Stomach (tissue), 4 donors: ENCODE results near the gene PPP1R1B.

ENCODE experiments used
- EP300 ChIP-seq: sonication (generic); formaldehyde crosslinking; IDR thresholded peaks from one replicate; pipeline ENCODE4 v1.6.1; 2017; ENCODE audit warnings: antibody characterized with exemption
- TF ChIP-seq, protein P1 (sequence below), 7 experiments: fragments of 450-650 bp in 4 of 7; fragments of 200-600 bp in 3 of 7; sonication (generic) in 3 of 7; IDR thresholded peaks; one replicate each; pipeline ENCODE4 v1.5.1; 2016 to 2019; ENCODE audit warnings: antibody characterized with exemption in 7 of 7, control low read depth in 2 of 7, mild to moderate bottlenecking in 1 of 7

DNA sequence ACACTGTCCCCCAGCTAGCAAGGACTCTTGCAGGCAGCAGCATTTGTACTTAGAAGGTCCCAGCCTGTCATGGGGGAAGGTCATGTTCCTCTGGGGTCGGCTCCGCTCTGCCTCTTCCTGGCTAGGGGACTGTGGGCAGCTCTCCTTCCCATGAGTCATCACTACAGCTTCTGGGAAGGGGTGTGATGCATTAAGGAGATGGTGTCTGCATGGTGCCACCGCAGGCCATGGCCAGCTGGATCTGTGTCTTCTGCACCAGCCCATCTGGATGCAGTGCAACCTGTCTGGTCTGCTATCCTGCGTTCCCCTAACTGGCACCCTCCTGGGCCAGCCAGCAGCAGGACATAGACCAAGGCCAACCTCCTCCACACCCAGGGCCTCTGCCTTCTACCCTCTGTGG, 16.5 kb downstream of the PPP1R1B start:
- TF ChIP-seq, protein P1, sequence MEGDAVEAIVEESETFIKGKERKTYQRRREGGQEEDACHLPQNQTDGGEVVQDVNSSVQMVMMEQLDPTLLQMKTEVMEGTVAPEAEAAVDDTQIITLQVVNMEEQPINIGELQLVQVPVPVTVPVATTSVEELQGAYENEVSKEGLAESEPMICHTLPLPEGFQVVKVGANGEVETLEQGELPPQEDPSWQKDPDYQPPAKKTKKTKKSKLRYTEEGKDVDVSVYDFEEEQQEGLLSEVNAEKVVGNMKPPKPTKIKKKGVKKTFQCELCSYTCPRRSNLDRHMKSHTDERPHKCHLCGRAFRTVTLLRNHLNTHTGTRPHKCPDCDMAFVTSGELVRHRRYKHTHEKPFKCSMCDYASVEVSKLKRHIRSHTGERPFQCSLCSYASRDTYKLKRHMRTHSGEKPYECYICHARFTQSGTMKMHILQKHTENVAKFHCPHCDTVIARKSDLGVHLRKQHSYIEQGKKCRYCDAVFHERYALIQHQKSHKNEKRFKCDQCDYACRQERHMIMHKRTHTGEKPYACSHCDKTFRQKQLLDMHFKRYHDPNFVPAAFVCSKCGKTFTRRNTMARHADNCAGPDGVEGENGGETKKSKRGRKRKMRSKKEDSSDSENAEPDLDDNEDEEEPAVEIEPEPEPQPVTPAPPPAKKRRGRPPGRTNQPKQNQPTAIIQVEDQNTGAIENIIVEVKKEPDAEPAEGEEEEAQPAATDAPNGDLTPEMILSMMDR (IDR thresholded peaks at IDR 0.05), result no peak
- TF ChIP-seq EP300, result no peak
